NCI-H524 (cell line): ENCODE measurements around the gene RSRC1.
"Not testable (repeated sequence)": the region's sequence is repeated elsewhere in the genome, so short reads cannot be mapped to it uniquely, and the experiment has no call there.

Source experiments
- DNase-seq, 2 experiments: peaks; one replicate each; lab custom pipeline; 2025; lab: John Stamatoyannopoulos, UW

The RSRC1 gene

GRCh38 chr3:158101335-158102241 lies 8.3 kb upstream of the RSRC1 start:
- peak; percentile 11 to 78 for DNase-seq

GRCh38 chr3:158102242-158103080 lies 7.4 kb upstream of the RSRC1 start:
- DNase-seq = peak; percentile 75 to 77

GRCh38 chr3:158103081-158103886 lies 6.6 kb upstream of the RSRC1 start:
- peak; percentile 13 to 26 for DNase-seq

- DNase-seq = no peak
Measured at GRCh38 chr3:158103887-158104327, 6.0 kb upstream of the RSRC1 start.

GRCh38 chr3:158104431-158104921 lies 5.4 kb upstream of the RSRC1 start:
- DNase-seq = no peak

GRCh38 chr3:158105119-158105709 lies 4.7 kb upstream of the RSRC1 start:
- peak in 1 of 2 experiments; percentile 53 for DNase-seq

- peak in 1 of 2 experiments; percentile 53 for DNase-seq
Measured at GRCh38 chr3:158105710-158106253, 4.1 kb upstream of the RSRC1 start.

GRCh38 chr3:158106766-158107471 lies 3.0 kb upstream of the RSRC1 start:
- DNase-seq = peak; percentile 47 to 64

GRCh38 chr3:158107605-158108444 lies 2.1 kb upstream of the RSRC1 start:
- no peak for DNase-seq

GRCh38 chr3:158108445-158108985 lies 1.4 kb upstream of the RSRC1 start:
- no peak for DNase-seq

- no peak for DNase-seq
Measured at GRCh38 chr3:158109295-158109803, 540 bp upstream of the RSRC1 start.

- no peak for DNase-seq
Measured at GRCh38 chr3:158110658-158111018, 749 bp downstream of the RSRC1 start.

GRCh38 chr3:158111861-158112260 lies 2.0 kb downstream of the RSRC1 start:
- no peak for DNase-seq

GRCh38 chr3:158113595-158113994 lies 3.7 kb downstream of the RSRC1 start:
- not testable (repeated sequence) for DNase-seq

- no peak for DNase-seq
Measured at GRCh38 chr3:158120330-158120729, 10.4 kb downstream of the RSRC1 start.

GRCh38 chr3:158121295-158121694 lies 11.4 kb downstream of the RSRC1 start:
- no peak for DNase-seq

- DNase-seq = not testable (repeated sequence)
Measured at GRCh38 chr3:158122721-158123120, 12.8 kb downstream of the RSRC1 start.

- no peak for DNase-seq
Measured at GRCh38 chr3:158127250-158128219, 17.6 kb downstream of the RSRC1 start.
